ENCODE data around the gene CASZ1. TPM values are rescaled to one million over a fixed set of nuclear protein-coding genes. Genes with fewer than 3 reads are reported as not detected.
A peak's percentile ranks its signal among the peaks of the same experiment; 100 is the strongest.

The CASZ1 gene
- total RNA-seq, 1 donor from 2014 or later: 3.4 TPM

GRCh38 chr1:10640843-10641553, 155.4 kb downstream of the CASZ1 start:
- Histone ChIP-seq H3K4me1 (peaks cover 7% of the 10 kb centered on the region), H3K9ac (no peak overlapping the region), H3K9me3 (ENCODE audit: low read depth) (no peaks in the 10 kb centered on the region), H3K36me3 (no peaks in the 10 kb centered on the region), H3K4me3 (no peak overlapping the region), H3K4me2 (no peak overlapping the region), H3K27me3 (peaks cover 41% of the 10 kb centered on the region), H3K27ac (no peak overlapping the region), H3K79me2 (ENCODE audit: low read depth) (no peaks in the 10 kb centered on the region), H3F3A (ENCODE audit: low read depth) (peaks cover 16% of the 10 kb centered on the region), H4K20me1 (ENCODE audit: low read depth) (peaks cover 28% of the 10 kb centered on the region), H2AFZ (replicated peaks) (no peak overlapping the region)
- DNase-seq (ENCODE audit: low spot score): no peak
- H3K27ac Mint-ChIP-seq: peak overlapping the region; percentile 74
- TF ChIP-seq EZH2 (IDR thresholded peaks at IDR 0.05): no peak
- TF ChIP-seq, protein P1, sequence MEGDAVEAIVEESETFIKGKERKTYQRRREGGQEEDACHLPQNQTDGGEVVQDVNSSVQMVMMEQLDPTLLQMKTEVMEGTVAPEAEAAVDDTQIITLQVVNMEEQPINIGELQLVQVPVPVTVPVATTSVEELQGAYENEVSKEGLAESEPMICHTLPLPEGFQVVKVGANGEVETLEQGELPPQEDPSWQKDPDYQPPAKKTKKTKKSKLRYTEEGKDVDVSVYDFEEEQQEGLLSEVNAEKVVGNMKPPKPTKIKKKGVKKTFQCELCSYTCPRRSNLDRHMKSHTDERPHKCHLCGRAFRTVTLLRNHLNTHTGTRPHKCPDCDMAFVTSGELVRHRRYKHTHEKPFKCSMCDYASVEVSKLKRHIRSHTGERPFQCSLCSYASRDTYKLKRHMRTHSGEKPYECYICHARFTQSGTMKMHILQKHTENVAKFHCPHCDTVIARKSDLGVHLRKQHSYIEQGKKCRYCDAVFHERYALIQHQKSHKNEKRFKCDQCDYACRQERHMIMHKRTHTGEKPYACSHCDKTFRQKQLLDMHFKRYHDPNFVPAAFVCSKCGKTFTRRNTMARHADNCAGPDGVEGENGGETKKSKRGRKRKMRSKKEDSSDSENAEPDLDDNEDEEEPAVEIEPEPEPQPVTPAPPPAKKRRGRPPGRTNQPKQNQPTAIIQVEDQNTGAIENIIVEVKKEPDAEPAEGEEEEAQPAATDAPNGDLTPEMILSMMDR (IDR thresholded peaks at IDR 0.05): no peak
- TF ChIP-seq EZH2phosphoT487 (IDR thresholded peaks at IDR 0.05): no peak
- no peaks in the 10 kb centered on the region for H3K9me3 Mint-ChIP-seq
- peaks cover 26% of the 10 kb centered on the region for H3K27me3 Mint-ChIP-seq (ENCODE audit: insufficient read depth, low read depth)
- peaks cover 17% of the 10 kb centered on the region for H3K36me3 Mint-ChIP-seq
- H3K4me1 Mint-ChIP-seq: peaks cover 12% of the 10 kb centered on the region
- no peak overlapping the region for H3K4me3 Mint-ChIP-seq

DNA sequence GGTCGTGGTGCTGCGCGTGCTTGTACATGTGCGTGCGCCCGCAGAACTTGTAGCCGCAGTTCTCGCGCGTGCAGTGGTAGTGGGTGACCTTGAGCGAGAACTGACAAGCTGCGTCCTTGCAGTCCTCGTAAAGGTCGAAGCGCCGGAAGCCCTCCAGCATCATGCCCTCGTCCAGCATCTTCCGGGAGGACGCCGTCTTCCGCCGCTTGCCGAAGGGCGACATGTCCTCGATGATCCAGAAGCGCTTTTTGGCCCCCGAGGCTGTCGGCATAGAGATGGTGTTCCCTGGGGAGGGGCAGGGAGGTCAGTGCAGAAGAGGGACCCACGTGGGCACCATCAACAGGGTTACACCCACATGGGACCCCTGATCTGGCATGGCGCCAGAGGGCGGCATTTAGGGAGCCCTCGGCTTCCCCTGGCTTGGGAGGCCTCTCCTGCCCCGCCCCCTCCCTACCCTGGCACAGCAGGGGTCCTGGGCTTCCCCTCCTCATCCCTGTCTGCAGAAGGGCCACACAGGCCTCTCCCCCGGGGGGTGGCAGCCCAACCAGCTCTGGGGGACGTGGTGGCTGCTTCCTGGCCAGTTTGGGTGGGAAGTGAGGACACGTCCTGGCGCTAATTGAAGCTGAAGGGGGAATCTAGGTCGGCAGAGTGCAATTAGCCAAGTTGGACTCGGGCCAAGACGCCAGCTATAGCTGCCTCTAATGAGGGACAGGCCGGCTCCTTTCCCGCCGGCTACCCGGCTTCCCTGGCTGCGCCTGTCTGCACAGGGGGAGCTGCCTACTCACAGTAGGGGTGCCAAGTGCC, 156.5 kb downstream of the CASZ1 start:
- TF ChIP-seq, protein P1 (IDR thresholded peaks at IDR 0.05): no peak
- TF ChIP-seq EZH2 (IDR thresholded peaks at IDR 0.05) (no peak), EZH2phosphoT487 (IDR thresholded peaks at IDR 0.05) (no peak)
- H3K36me3 ChIP-seq: no peaks in the 10 kb centered on the region

DNA sequence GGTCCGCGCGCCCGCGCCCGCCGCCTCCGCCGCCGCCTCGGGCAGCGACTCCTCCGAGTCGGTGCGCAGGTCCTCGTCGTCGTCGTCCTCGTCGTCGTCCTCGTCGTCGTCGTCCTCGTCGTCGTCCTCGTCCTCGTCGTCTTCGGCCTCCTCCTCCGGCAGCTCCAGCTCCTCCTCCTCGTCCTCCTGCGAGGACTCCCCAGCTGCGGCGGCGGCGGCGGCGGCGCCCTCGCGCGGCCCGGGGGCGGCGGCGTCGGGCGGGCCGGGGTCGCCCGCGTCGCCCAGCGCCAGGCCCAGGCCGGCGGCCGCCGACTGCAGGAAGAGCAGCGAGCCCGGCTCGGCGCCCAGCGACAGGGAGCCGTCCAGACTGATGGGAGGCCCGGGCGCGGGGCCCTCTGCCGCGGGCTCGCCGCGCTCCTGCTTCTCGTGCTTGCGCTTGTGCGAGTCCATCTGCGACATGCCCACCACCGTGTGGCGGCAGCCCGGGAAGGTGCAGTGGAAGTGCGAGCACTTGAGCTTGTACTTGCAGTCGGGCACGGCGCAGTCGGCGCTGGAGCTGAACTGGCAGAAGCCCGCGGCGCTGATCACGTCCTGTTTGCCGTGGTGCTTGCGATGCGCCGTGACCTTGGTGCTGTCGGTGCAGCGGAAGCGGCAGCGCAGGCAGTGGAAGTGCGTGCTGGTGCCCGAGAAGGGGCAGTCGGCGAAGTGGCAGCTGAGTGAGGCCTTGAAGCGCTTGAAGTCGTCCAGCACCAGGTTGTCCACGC, 157.3 kb downstream of the CASZ1 start:
- H3K27me3 ChIP-seq: peaks cover 41% of the 10 kb centered on the region
- DNase-seq (ENCODE audit: low spot score): peak; percentile 73
- Mint-ChIP-seq H3K4me3 (no peak overlapping the region), H3K9me3 (no peaks in the 10 kb centered on the region), H3K36me3 (peaks cover 10% of the 10 kb centered on the region), H3K27me3 (ENCODE audit: insufficient read depth, low read depth) (peaks cover 23% of the 10 kb centered on the region), H3K4me1 (peaks cover 10% of the 10 kb centered on the region), H3K27ac (no peak overlapping the region)
- no peak overlapping the region for H2AFZ ChIP-seq (replicated peaks)
- H3K4me2 ChIP-seq: peak overlapping the region; percentile 62
- H3K9ac ChIP-seq: no peak overlapping the region
- H3K9me3 ChIP-seq (ENCODE audit: low read depth): no peaks in the 10 kb centered on the region
- H3K4me1 ChIP-seq: peaks cover 7% of the 10 kb centered on the region
- TF ChIP-seq EZH2phosphoT487 (IDR thresholded peaks at IDR 0.05) (peak; percentile 50), EZH2 (IDR thresholded peaks at IDR 0.05) (peak; percentile 59)
- TF ChIP-seq, protein P1 (IDR thresholded peaks at IDR 0.05): no peak
- H3K79me2 ChIP-seq (ENCODE audit: low read depth): no peaks in the 10 kb centered on the region
- peaks cover 28% of the 10 kb centered on the region for H4K20me1 ChIP-seq (ENCODE audit: low read depth)
- no peak overlapping the region for H3K27ac ChIP-seq
- H3K36me3 ChIP-seq: no peaks in the 10 kb centered on the region
- no peak overlapping the region for H3K4me3 ChIP-seq
- H3F3A ChIP-seq (ENCODE audit: low read depth): peaks cover 16% of the 10 kb centered on the region

More for the DNA sequence above, 156.5 kb downstream of the CASZ1 start:
- Histone ChIP-seq H3K4me2 (no peak overlapping the region), H3K4me1 (peaks cover 7% of the 10 kb centered on the region), H3K4me3 (no peak overlapping the region), H3K79me2 (ENCODE audit: low read depth) (no peaks in the 10 kb centered on the region), H3K27ac (no peak overlapping the region), H4K20me1 (ENCODE audit: low read depth) (peaks cover 28% of the 10 kb centered on the region), H3K27me3 (peaks cover 41% of the 10 kb centered on the region), H3K9me3 (ENCODE audit: low read depth) (no peaks in the 10 kb centered on the region), H3K9ac (no peak overlapping the region), H2AFZ (replicated peaks) (no peak overlapping the region), H3F3A (ENCODE audit: low read depth) (peaks cover 16% of the 10 kb centered on the region)
- peak; percentile 36 for DNase-seq (ENCODE audit: low spot score)
- Mint-ChIP-seq H3K27ac (no peak overlapping the region), H3K9me3 (no peaks in the 10 kb centered on the region), H3K36me3 (peaks cover 14% of the 10 kb centered on the region), H3K4me1 (peaks cover 10% of the 10 kb centered on the region), H3K4me3 (no peak overlapping the region), H3K27me3 (ENCODE audit: insufficient read depth, low read depth) (peaks cover 23% of the 10 kb centered on the region)

Measured in neural progenitor cell (in vitro differentiated cells).